Neural progenitor cell (in vitro differentiated cells): ENCODE data around the gene TBX21. TPM values are rescaled to one million over a fixed set of nuclear protein-coding genes. Genes with fewer than 3 reads are reported as not detected.
A peak's percentile ranks its signal among the peaks of the same experiment; 100 is the strongest.

Experiments
- DNase-seq: peaks from one replicate; pipeline ENCODE4 v3.0.0-alpha.2; 2016; ENCODE audit warnings: low spot score
- H2AFZ ChIP-seq: fragments of 200-600 bp; sonication (generic); replicated peaks from 2 replicates; pipeline ENCODE4 v1.6.1; 2016; ENCODE audit warnings: antibody characterized with exemption
- H3F3A ChIP-seq: fragments of 200-600 bp; sonication (generic); 2 replicates; pipeline ENCODE4 v1.6.1; 2016; ENCODE audit warnings: antibody characterized with exemption, low read depth
- H3K27ac ChIP-seq: fragments of 200-600 bp; sonication (generic); 2 replicates; pipeline ENCODE4 v1.5.1; 2016; ENCODE audit warnings: mild to moderate bottlenecking
- H3K27me3 ChIP-seq: fragments of 200-600 bp; sonication (generic); 2 replicates; pipeline ENCODE4 v1.6.1; 2016; ENCODE audit warnings: mild to moderate bottlenecking, moderate library complexity
- H3K36me3 ChIP-seq: fragments of 200-600 bp; sonication (generic); 2 replicates; pipeline ENCODE4 v1.5.1; 2016
- H3K4me1 ChIP-seq: fragments of 200-600 bp; sonication (generic); 2 replicates; pipeline ENCODE4 v1.6.1; 2016; ENCODE audit warnings: mixed run types
- H3K4me2 ChIP-seq: fragments of 200-600 bp; sonication (generic); 2 replicates; pipeline ENCODE4 v1.6.1; 2016
- H3K4me3 ChIP-seq: fragments of 200-600 bp; sonication (generic); 2 replicates; pipeline ENCODE4 v1.5.1; 2016
- H3K79me2 ChIP-seq: fragments of 200-600 bp; sonication (generic); 2 replicates; pipeline ENCODE4 v1.6.1; 2016; ENCODE audit warnings: low read depth
- H3K9ac ChIP-seq: fragments of 200-600 bp; sonication (generic); 2 replicates; pipeline ENCODE4 v1.6.1; 2016
- H3K9me3 ChIP-seq: fragments of 200-600 bp; sonication (generic); 2 replicates; pipeline ENCODE4 v1.5.1; 2016; ENCODE audit warnings: low read depth
- H4K20me1 ChIP-seq: fragments of 200-600 bp; sonication (generic); 2 replicates; pipeline ENCODE4 v1.6.1; 2016; ENCODE audit warnings: low read depth
- H3K27ac Mint-ChIP-seq: 3 replicates; pipeline ENCODE4 v1.8.0; 2021; ENCODE audit warnings: mixed read lengths
- H3K27me3 Mint-ChIP-seq: 2 replicates; pipeline ENCODE4 v1.8.0; 2022; ENCODE audit warnings: low read depth, mild to moderate bottlenecking, inconsistent platforms, moderate library complexity, mixed read lengths; ENCODE audit not compliant: insufficient read depth
- H3K36me3 Mint-ChIP-seq: 3 replicates; pipeline ENCODE4 v1.8.0; 2021; ENCODE audit warnings: mixed read lengths
- H3K4me1 Mint-ChIP-seq: 3 replicates; pipeline ENCODE4 v1.8.0; 2021; ENCODE audit warnings: mixed read lengths
- H3K4me3 Mint-ChIP-seq: 3 replicates; pipeline ENCODE4 v1.8.0; 2021; ENCODE audit warnings: mild to moderate bottlenecking, moderate library complexity, mixed read lengths
- H3K9me3 Mint-ChIP-seq: 3 replicates; pipeline ENCODE4 v1.8.0; 2020; ENCODE audit warnings: mixed read lengths
- EZH2 ChIP-seq: fragments of 200-600 bp; sonication (generic); IDR thresholded peaks from 2 replicates; pipeline ENCODE4 v1.6.1; 2017; ENCODE audit warnings: antibody characterized with exemption, mild to moderate bottlenecking, moderate library complexity
- EZH2phosphoT487 ChIP-seq: fragments of 200-600 bp; sonication (generic); IDR thresholded peaks from 2 replicates; pipeline ENCODE4 v1.6.1; 2017; ENCODE audit warnings: antibody characterized with exemption
- total RNA-seq: library from RNA; depleted of rRNA; stranded (reverse); fragments of >200 nt; gene quantifications from 2 replicates; pipeline ENCODE4 v1.2.3, GENCODE V29; 2015; ENCODE audit warnings: low replicate concordance
- TF ChIP-seq, protein P1 (sequence below): fragments of 200-600 bp; sonication (generic); IDR thresholded peaks from 2 replicates; pipeline ENCODE4 v1.5.1; 2017; ENCODE audit warnings: antibody characterized with exemption, mild to moderate bottlenecking

TBX21 gene
- total RNA-seq, 1 donor from 2014 or later: not detected

DNA sequence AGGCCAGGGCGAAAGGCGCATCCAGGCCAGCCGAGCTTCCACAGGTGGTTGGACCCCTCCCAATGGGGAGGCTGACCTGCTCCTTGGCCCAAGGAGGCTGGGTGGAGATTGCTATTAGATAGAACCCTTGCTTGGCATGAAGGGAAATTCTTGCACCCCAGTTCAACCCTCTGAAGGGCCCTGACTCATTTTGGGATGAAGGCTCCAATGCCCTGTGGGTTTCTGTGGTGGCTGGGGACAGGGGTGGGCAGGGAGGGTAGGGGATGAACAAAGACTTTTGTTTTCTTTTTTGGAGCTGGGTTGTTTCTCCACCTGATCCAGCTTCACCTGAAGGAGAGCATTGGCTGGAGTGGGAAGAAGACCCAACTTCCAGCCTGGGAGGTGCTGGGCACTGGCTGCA is 16.7 kb upstream of the TBX21 start:
- peaks cover 2% of the 10 kb centered on the region for H3K36me3 Mint-ChIP-seq
- H3K27me3 ChIP-seq: peaks cover 43% of the 10 kb centered on the region
- H3K9me3 ChIP-seq: no peaks in the 10 kb centered on the region
- DNase-seq: no peak
- no peak overlapping the region for H3K4me3 Mint-ChIP-seq
- no peak overlapping the region for H3K9ac ChIP-seq
- TF ChIP-seq EZH2phosphoT487 (no peak), EZH2 (no peak)
- TF ChIP-seq, protein P1, sequence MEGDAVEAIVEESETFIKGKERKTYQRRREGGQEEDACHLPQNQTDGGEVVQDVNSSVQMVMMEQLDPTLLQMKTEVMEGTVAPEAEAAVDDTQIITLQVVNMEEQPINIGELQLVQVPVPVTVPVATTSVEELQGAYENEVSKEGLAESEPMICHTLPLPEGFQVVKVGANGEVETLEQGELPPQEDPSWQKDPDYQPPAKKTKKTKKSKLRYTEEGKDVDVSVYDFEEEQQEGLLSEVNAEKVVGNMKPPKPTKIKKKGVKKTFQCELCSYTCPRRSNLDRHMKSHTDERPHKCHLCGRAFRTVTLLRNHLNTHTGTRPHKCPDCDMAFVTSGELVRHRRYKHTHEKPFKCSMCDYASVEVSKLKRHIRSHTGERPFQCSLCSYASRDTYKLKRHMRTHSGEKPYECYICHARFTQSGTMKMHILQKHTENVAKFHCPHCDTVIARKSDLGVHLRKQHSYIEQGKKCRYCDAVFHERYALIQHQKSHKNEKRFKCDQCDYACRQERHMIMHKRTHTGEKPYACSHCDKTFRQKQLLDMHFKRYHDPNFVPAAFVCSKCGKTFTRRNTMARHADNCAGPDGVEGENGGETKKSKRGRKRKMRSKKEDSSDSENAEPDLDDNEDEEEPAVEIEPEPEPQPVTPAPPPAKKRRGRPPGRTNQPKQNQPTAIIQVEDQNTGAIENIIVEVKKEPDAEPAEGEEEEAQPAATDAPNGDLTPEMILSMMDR: no peak
- no peak overlapping the region for H3K4me3 ChIP-seq
- no peak overlapping the region for H3K27ac Mint-ChIP-seq
- no peaks in the 10 kb centered on the region for H3K36me3 ChIP-seq
- H3K9me3 Mint-ChIP-seq: no peaks in the 10 kb centered on the region
- H2AFZ ChIP-seq: no peak overlapping the region
- no peak overlapping the region for H3K4me2 ChIP-seq
- no peaks in the 10 kb centered on the region for H3K79me2 ChIP-seq
- H3K4me1 Mint-ChIP-seq: peaks cover 8% of the 10 kb centered on the region
- no peak overlapping the region for H3K27ac ChIP-seq
- no peaks in the 10 kb centered on the region for H4K20me1 ChIP-seq
- H3K27me3 Mint-ChIP-seq: peaks cover 34% of the 10 kb centered on the region
- no peaks in the 10 kb centered on the region for H3K4me1 ChIP-seq
- H3F3A ChIP-seq: peaks cover 10% of the 10 kb centered on the region

DNA sequence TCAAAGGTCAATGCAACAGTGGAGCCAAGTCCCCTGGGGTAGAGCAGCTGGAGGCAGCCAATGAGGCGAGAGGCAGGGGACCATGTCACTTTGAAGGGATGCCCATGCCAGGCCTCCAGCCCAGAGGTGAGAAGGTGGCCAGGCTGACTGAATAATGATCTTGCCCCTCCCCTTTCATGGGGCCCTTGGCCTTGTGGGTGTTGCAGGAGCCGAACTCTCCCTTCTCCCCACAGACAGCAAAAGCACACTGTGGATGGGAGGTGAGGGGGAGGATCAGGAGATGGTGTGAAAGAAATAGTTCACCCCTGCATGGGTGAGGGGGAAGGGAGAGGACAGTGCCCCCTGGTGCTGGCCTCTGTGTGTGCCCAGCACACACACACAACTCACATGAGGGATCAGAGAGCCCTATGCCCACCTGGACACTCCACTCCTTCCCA is 15.8 kb upstream of the TBX21 start:
- no peaks in the 10 kb centered on the region for H3K4me1 ChIP-seq
- no peak overlapping the region for H3K9ac ChIP-seq
- H3K4me3 ChIP-seq: no peak overlapping the region
- peaks cover 52% of the 10 kb centered on the region for H3K27me3 ChIP-seq
- peaks cover 39% of the 10 kb centered on the region for H3K27me3 Mint-ChIP-seq
- H4K20me1 ChIP-seq: no peaks in the 10 kb centered on the region
- no peaks in the 10 kb centered on the region for H3K36me3 Mint-ChIP-seq
- TF ChIP-seq EZH2 (no peak), EZH2phosphoT487 (no peak)
- TF ChIP-seq, protein P1: peak; percentile 42
- peaks cover 12% of the 10 kb centered on the region for H3K4me1 Mint-ChIP-seq
- no peak overlapping the region for H3K4me3 Mint-ChIP-seq
- H3K27ac ChIP-seq: no peak overlapping the region
- H3K27ac Mint-ChIP-seq: no peak overlapping the region
- no peaks in the 10 kb centered on the region for H3K9me3 Mint-ChIP-seq
- no peaks in the 10 kb centered on the region for H3K36me3 ChIP-seq
- DNase-seq: no peak
- no peaks in the 10 kb centered on the region for H3K9me3 ChIP-seq
- H3K4me2 ChIP-seq: no peak overlapping the region
- peaks cover 10% of the 10 kb centered on the region for H3F3A ChIP-seq
- no peak overlapping the region for H2AFZ ChIP-seq
- H3K79me2 ChIP-seq: no peaks in the 10 kb centered on the region

DNA sequence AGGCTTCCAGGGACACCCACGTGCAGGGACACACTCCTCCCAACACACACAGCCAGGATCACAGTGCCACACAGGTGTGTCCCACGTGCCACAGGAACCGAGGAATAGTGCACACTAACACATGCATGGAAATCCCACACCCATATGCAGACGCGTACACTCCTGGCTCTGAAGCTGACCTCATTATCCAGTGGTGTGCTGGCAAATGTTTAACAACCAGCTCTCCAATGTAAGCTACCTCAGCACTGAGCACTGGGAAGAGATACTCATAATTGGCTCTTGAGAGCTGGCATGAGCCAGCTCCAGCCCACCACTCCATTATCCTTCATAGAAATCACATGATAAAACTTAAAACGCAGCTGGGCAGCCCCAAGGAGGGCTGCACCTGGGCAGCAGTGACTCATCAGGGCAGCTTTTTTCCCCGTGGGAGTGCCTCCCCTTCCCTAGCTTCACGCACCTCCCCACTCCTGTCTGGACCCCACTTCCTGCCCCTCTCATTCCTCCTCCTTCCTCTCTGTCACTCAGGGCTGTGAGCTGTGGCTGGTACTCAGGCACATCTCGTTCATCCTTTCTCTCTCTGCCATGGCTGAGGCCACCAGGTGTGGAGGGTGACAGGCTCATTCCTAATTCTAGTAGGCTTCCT is 14.9 kb upstream of the TBX21 start:
- Mint-ChIP-seq H3K27me3 (peaks cover 34% of the 10 kb centered on the region), H3K9me3 (no peaks in the 10 kb centered on the region), H3K27ac (no peak overlapping the region), H3K36me3 (no peaks in the 10 kb centered on the region), H3K4me3 (peak overlapping the region; percentile 13), H3K4me1 (peaks cover 12% of the 10 kb centered on the region)
- Histone ChIP-seq H3K27ac (no peak overlapping the region), H3K9me3 (no peaks in the 10 kb centered on the region), H3K4me3 (no peak overlapping the region), H2AFZ (no peak overlapping the region), H3K79me2 (no peaks in the 10 kb centered on the region), H3F3A (peaks cover 10% of the 10 kb centered on the region), H3K27me3 (peaks cover 57% of the 10 kb centered on the region), H3K9ac (no peak overlapping the region), H3K36me3 (no peaks in the 10 kb centered on the region), H3K4me2 (no peak overlapping the region), H3K4me1 (no peaks in the 10 kb centered on the region), H4K20me1 (no peaks in the 10 kb centered on the region)
- TF ChIP-seq EZH2phosphoT487 (no peak), EZH2 (no peak)
- TF ChIP-seq, protein P1: no peak
- no peak for DNase-seq
